Measurements from ENCODE around the gene CYTH2.

CYTH2 gene

GRCh38 chr19:48480183-48480557 lies 11.0 kb downstream of the CYTH2 start:
- TF ChIP-seq NFIC (IDR thresholded peaks at IDR 0.05) (no peak), MAX (IDR thresholded peaks at IDR 0.05) (no peak), TCF12 (IDR thresholded peaks at IDR 0.05; ENCODE audit: low read depth) (no peak), YY1 (IDR thresholded peaks at IDR 0.05; ENCODE audit: low read depth) (no peak), TEAD4 (IDR thresholded peaks at IDR 0.05) (no peak), FOXM1 (IDR thresholded peaks at IDR 0.05; ENCODE audit: borderline replicate concordance, low read depth) (no peak)

DNA sequence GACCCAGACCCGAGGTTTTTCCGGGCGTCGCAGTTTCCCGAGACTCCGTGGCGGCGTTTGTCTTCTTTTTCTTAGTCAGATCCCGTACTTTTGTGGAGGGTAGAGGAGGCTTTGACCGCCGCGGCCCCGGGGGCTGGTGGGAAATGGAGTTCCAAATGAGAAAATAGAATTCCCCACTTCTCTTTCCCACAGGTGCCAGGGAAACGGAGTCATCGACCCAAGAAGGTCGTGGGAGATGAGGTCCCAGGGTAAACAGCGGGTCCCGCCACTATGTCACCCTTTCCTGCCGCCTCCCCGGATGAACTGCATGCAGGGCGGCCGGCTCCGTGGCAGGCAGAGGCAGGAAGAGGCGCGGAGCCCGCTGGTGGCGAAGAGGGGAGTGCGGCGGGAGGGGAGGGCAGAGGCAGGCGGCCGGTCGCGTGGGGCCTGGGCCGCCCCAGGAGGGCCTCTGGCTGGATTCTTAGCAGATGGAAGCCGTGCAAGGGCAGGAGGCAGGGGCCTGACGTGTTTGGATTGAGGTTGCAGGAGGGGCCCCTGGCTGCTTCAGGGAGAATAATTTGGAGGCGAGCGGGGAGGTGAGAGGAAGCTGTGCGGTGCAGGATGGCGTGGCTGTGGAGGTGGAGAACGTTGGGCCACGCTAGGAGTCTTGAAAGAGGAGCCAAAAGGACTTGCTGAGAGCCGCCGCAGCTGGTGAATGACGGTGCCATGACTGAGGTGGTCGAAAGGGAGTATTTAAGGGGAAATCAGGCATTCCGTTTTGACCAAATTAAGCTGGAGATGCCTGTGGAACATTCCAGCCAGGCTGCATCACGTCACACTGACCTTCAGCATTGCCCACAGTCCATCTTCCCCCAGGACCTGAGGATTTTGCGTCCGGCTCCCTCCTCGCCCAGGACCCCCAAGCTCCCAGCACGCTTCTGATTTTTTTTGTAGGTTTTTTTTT lies 11.7 kb downstream of the CYTH2 start:
- TF ChIP-seq USF1 (IDR thresholded peaks at IDR 0.05), result no peak
- TF ChIP-seq NFIC (IDR thresholded peaks at IDR 0.05), result no peak
- no peak for TF ChIP-seq TCF12 (IDR thresholded peaks at IDR 0.05; ENCODE audit: low read depth)
- no peak for TF ChIP-seq CEBPB (IDR thresholded peaks at IDR 0.05)

- no peak for TF ChIP-seq FOXM1 (IDR thresholded peaks at IDR 0.05; ENCODE audit: borderline replicate concordance, low read depth)
- no peak for TF ChIP-seq TAF1 (IDR thresholded peaks at IDR 0.05; ENCODE audit: low read depth)
- no peak for TF ChIP-seq EP300 (IDR thresholded peaks at IDR 0.05; ENCODE audit: borderline replicate concordance)
- no peak for TF ChIP-seq RAD21 (IDR thresholded peaks at IDR 0.05; ENCODE audit: low read depth)
- TF ChIP-seq EGR1 (IDR thresholded peaks at IDR 0.05), result no peak
- no peak for TF ChIP-seq ZBTB7A (IDR thresholded peaks at IDR 0.05; ENCODE audit: low read depth)
- no peak for TF ChIP-seq TCF12 (IDR thresholded peaks at IDR 0.05; ENCODE audit: low read depth)
- TF ChIP-seq, protein P1, sequence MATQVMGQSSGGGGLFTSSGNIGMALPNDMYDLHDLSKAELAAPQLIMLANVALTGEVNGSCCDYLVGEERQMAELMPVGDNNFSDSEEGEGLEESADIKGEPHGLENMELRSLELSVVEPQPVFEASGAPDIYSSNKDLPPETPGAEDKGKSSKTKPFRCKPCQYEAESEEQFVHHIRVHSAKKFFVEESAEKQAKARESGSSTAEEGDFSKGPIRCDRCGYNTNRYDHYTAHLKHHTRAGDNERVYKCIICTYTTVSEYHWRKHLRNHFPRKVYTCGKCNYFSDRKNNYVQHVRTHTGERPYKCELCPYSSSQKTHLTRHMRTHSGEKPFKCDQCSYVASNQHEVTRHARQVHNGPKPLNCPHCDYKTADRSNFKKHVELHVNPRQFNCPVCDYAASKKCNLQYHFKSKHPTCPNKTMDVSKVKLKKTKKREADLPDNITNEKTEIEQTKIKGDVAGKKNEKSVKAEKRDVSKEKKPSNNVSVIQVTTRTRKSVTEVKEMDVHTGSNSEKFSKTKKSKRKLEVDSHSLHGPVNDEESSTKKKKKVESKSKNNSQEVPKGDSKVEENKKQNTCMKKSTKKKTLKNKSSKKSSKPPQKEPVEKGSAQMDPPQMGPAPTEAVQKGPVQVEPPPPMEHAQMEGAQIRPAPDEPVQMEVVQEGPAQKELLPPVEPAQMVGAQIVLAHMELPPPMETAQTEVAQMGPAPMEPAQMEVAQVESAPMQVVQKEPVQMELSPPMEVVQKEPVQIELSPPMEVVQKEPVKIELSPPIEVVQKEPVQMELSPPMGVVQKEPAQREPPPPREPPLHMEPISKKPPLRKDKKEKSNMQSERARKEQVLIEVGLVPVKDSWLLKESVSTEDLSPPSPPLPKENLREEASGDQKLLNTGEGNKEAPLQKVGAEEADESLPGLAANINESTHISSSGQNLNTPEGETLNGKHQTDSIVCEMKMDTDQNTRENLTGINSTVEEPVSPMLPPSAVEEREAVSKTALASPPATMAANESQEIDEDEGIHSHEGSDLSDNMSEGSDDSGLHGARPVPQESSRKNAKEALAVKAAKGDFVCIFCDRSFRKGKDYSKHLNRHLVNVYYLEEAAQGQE (IDR thresholded peaks at IDR 0.05; ENCODE audit: low read depth), result no peak
- no peak for TF ChIP-seq MAX (IDR thresholded peaks at IDR 0.05)
- TF ChIP-seq CREB1 (IDR thresholded peaks at IDR 0.05; ENCODE audit: low read depth), result no peak
- TF ChIP-seq USF1 (IDR thresholded peaks at IDR 0.05), result no peak
- no peak for TF ChIP-seq TEAD4 (IDR thresholded peaks at IDR 0.05)
- TF ChIP-seq NFIC (IDR thresholded peaks at IDR 0.05), result no peak
- TF ChIP-seq CEBPB (IDR thresholded peaks at IDR 0.05), result no peak
- no peak for TF ChIP-seq YY1 (IDR thresholded peaks at IDR 0.05; ENCODE audit: low read depth)
Measured at GRCh38 chr19:48481846-48482639, 12.9 kb downstream of the CYTH2 start.

DNA sequence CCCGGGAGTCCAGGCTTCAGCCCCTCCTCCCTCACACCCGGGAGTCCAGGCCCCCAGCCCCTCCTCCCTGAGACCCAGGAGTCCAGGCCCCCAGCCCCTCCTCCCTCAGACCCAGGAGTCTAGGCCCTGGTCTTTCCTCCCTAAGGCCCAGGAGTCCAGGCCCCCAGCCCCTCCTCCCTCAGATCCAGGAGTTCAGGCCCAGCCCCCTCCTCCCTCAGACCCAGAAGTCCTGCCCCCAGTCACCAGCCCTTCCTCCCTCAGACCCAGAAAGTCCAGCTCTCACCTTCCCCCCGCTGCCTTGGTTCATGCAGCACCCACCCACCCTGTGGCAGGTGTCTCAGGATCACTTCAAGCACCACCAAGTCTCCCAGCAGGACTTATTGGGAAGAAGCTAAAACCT lies 14.1 kb downstream of the CYTH2 start:
- TF ChIP-seq TAF1 (IDR thresholded peaks at IDR 0.05; ENCODE audit: low read depth), result no peak
- no peak for TF ChIP-seq MAX (IDR thresholded peaks at IDR 0.05)
- no peak for TF ChIP-seq NFIC (IDR thresholded peaks at IDR 0.05)
- no peak for TF ChIP-seq CREB1 (IDR thresholded peaks at IDR 0.05; ENCODE audit: low read depth)
- no peak for TF ChIP-seq TCF12 (IDR thresholded peaks at IDR 0.05; ENCODE audit: low read depth)
- no peak for TF ChIP-seq EGR1 (IDR thresholded peaks at IDR 0.05)
- TF ChIP-seq FOXM1 (IDR thresholded peaks at IDR 0.05; ENCODE audit: borderline replicate concordance, low read depth), result no peak
- TF ChIP-seq, protein P1 (IDR thresholded peaks at IDR 0.05; ENCODE audit: low read depth), result no peak
- TF ChIP-seq USF1 (IDR thresholded peaks at IDR 0.05), result no peak
- TF ChIP-seq CEBPB (IDR thresholded peaks at IDR 0.05), result no peak
- TF ChIP-seq RAD21 (IDR thresholded peaks at IDR 0.05; ENCODE audit: low read depth), result no peak
- no peak for TF ChIP-seq TEAD4 (IDR thresholded peaks at IDR 0.05)
- TF ChIP-seq EP300 (IDR thresholded peaks at IDR 0.05; ENCODE audit: borderline replicate concordance), result no peak
- no peak for TF ChIP-seq ZBTB7A (IDR thresholded peaks at IDR 0.05; ENCODE audit: low read depth)
- TF ChIP-seq YY1 (IDR thresholded peaks at IDR 0.05; ENCODE audit: low read depth), result no peak
